Endothelial cell of umbilical vein (primary cell): ENCODE measurements around the gene SMG5. TPM values are rescaled to one million over a fixed set of nuclear protein-coding genes. Genes with fewer than 3 reads are reported as not detected.

Source experiments
- BruUV-seq: library from RNA; stranded (reverse); fragments of 400-500 nt; replicated peaks from 2 replicates; lab custom pipeline; 2021; lab: Mats Ljungman, UMichigan
- CTCF ChIA-PET: fragments of 300-600, 350-600 bp; sonication (Branson Sonifier 250); formaldehyde crosslinking; loops from one replicate; lab custom pipeline; 2021; ENCODE audit warnings: antibody characterized with exemption, inconsistent platforms; lab: Charles Lee
- POLR2A ChIA-PET: fragments of 300-600, 350-600 bp; sonication (Branson Sonifier 250); formaldehyde crosslinking; loops from one replicate; lab custom pipeline; 2021; ENCODE audit warnings: antibody characterized with exemption, inconsistent platforms; lab: Charles Lee
- DNase-seq: peaks from one replicate; pipeline ENCODE4 v3.0.0-alpha.2; 2011; ENCODE audit warnings: low read depth, low spot score
- FAIRE-seq: peaks from 2 replicates; lab custom pipeline; 2011; peaks lifted over from hg19 to GRCh38; lab: Jason Lieb, UNC
- H2AFZ ChIP-seq: 2 replicates; pipeline ENCODE4 v1.6.0; 2012; ENCODE audit warnings: low read depth, low read length, control low read depth, inconsistent platforms
- H3K27ac ChIP-seq: 2 replicates; pipeline ENCODE4 v1.5.1; 2011; ENCODE audit warnings: low read depth, mild to moderate bottlenecking, control low read depth, low read length, moderate library complexity; ENCODE audit not compliant: insufficient read depth
- H3K27me3 ChIP-seq, 2 experiments: 2 replicates each; pipeline versions ENCODE4 v1.6.0 to v1.6.1; 2011; ENCODE audit warnings: low read length in 2 of 2, mixed read lengths in 1 of 2; ENCODE audit not compliant: control insufficient read depth in 2 of 2, insufficient read depth in 2 of 2
- H3K36me3 ChIP-seq, 2 experiments: 2 replicates in 1 of 2; 3 replicates in 1 of 2; pipeline ENCODE4 v1.5.1; 2011; ENCODE audit warnings: low read length in 2 of 2, mild to moderate bottlenecking in 1 of 2, moderate library complexity in 1 of 2; ENCODE audit not compliant: control insufficient read depth in 2 of 2, insufficient read depth in 2 of 2; ENCODE audit errors: extremely low read depth in 1 of 2
- H3K4me1 ChIP-seq: 3 replicates; pipeline ENCODE4 v1.5.1; 2011; ENCODE audit warnings: mild to moderate bottlenecking, low read length; ENCODE audit not compliant: control insufficient read depth, insufficient read depth; ENCODE audit errors: extremely low read depth
- H3K4me2 ChIP-seq: 2 replicates; pipeline ENCODE4 v1.6.1; 2011; ENCODE audit warnings: low read length, control low read depth, mixed read lengths; ENCODE audit not compliant: insufficient read depth
- H3K4me3 ChIP-seq, 3 experiments: fragments of 200-600 bp in 1 of 3; sonication (generic), shearing (Covaris generic) in 1 of 3; replicated peaks in 1 of 3; 2 replicates each; pipeline ENCODE4 v1.5.1; 2011 to 2016; ENCODE audit warnings: control low read depth in 3 of 3, low read length in 3 of 3, mild to moderate bottlenecking in 2 of 3, inconsistent platforms in 1 of 3, low read depth in 1 of 3, moderate library complexity in 1 of 3; ENCODE audit not compliant: insufficient read depth in 1 of 3
- H3K79me2 ChIP-seq: 2 replicates; pipeline ENCODE4 v1.6.0; 2012; ENCODE audit warnings: low read length, inconsistent platforms; ENCODE audit not compliant: control insufficient read depth, insufficient read depth
- H3K9ac ChIP-seq: replicated peaks from 2 replicates; pipeline ENCODE3; 2011; ENCODE audit warnings: low read length, control low read depth; ENCODE audit not compliant: insufficient read depth; ENCODE audit errors: extremely low read depth
- H3K9me1 ChIP-seq: replicated peaks from 3 replicates; pipeline ENCODE4 v1.6.0; 2011; ENCODE audit warnings: mild to moderate bottlenecking, low read length; ENCODE audit not compliant: control insufficient read depth, insufficient read depth; ENCODE audit errors: extremely low read depth
- H3K9me3 ChIP-seq: replicated peaks from 2 replicates; pipeline ENCODE4 v1.5.1; 2012; ENCODE audit warnings: low read length, inconsistent platforms; ENCODE audit not compliant: control insufficient read depth, insufficient read depth
- H4K20me1 ChIP-seq: replicated peaks from 2 replicates; pipeline ENCODE3; 2011; ENCODE audit warnings: mild to moderate bottlenecking, low read length; ENCODE audit not compliant: control insufficient read depth, insufficient read depth; ENCODE audit errors: extremely low read depth
- CTCF ChIP-seq, 2 donors: IDR thresholded peaks; 1 replicate in 1 of 2; 2 replicates in 1 of 2; pipeline ENCODE4 v1.5.1; 2011; ENCODE audit warnings: low read length in 2 of 2, mild to moderate bottlenecking in 2 of 2, moderate library complexity in 2 of 2, control low read depth in 1 of 2, inconsistent platforms in 1 of 2, low read depth in 1 of 2; ENCODE audit not compliant: insufficient read depth in 1 of 2; ENCODE audit errors: extremely low read depth in 1 of 2
- EZH2 ChIP-seq: IDR thresholded peaks from 2 replicates; pipeline ENCODE4 v1.6.1; 2012; ENCODE audit warnings: borderline replicate concordance, low read depth, mild to moderate bottlenecking, moderate library complexity, low read length, inconsistent platforms; ENCODE audit not compliant: severe bottlenecking
- FOS ChIP-seq: IDR thresholded peaks from 2 replicates; pipeline ENCODE4 v1.6.1; 2011; ENCODE audit warnings: mild to moderate bottlenecking, low read length, moderate library complexity, borderline replicate concordance; ENCODE audit not compliant: insufficient read depth
- GATA2 ChIP-seq: IDR thresholded peaks from 2 replicates; pipeline ENCODE4 v1.7.0; 2011; ENCODE audit warnings: low read depth, mild to moderate bottlenecking, moderate library complexity, mixed read lengths, low read length; ENCODE audit not compliant: insufficient read length, insufficient read depth
- JUN ChIP-seq: IDR thresholded peaks from 2 replicates; pipeline ENCODE4 v1.6.1; 2011; ENCODE audit warnings: borderline replicate concordance, low read depth; ENCODE audit not compliant: insufficient read length, insufficient read depth
- MAX ChIP-seq: IDR thresholded peaks from 2 replicates; pipeline ENCODE4 v1.6.1; 2011; ENCODE audit not compliant: insufficient read depth, insufficient read length
- MYC ChIP-seq: IDR thresholded peaks from one replicate; pipeline ENCODE4 v1.6.1; 2011; ENCODE audit warnings: mild to moderate bottlenecking, low read depth, low read length
- POLR2A ChIP-seq: IDR thresholded peaks from 2 replicates; pipeline ENCODE4 v1.6.1; 2012; ENCODE audit warnings: low read depth, mild to moderate bottlenecking, control low read depth, low read length
- POLR2AphosphoS5 ChIP-seq: IDR thresholded peaks from 2 replicates; pipeline ENCODE4 v1.6.1; 2012; ENCODE audit warnings: low read depth, mild to moderate bottlenecking, control low read depth, low read length, moderate library complexity; ENCODE audit not compliant: insufficient read depth
- dilution Hi-C: fragments of 300-500 bp; cut with MboI; formaldehyde crosslinking; loops from one replicate; pipeline ENCODE4 v1.15.0; 2019; ENCODE audit warnings: low sequenced_read_pairs; ENCODE audit not compliant: extremely low pct_ligation_motif_present
- intact Hi-C: fragments of 100-400 bp; cut with micrococcal nuclease; formaldehyde crosslinking; loops from one replicate; pipeline ENCODE4 v1.10.0; 2022
- polyA plus RNA-seq, 4 experiments: library from polyadenylated mRNA; depleted of rRNA in 3 of 4; stranded (reverse) in 3 of 4; unstranded in 1 of 4; fragments of >200 nt; gene quantifications; 2 replicates each; pipeline versions ENCODE4 v1.2.1 to v1.2.3, GENCODE V29; 2011 to 2012; ENCODE audit warnings: missing spikeins in 1 of 4
- total RNA-seq: library from RNA; stranded (reverse); gene quantifications from 2 replicates; pipeline ENCODE4 v1.2.3, GENCODE V29; 2021

SMG5 gene
- total and polyA plus RNA-seq, 2 donors (not counting 3 experiments of a cell fraction or from before 2014, with no cell fraction given) = 37.4 to 82.6 TPM

GRCh38 chr1:156241311-156241811 is 41.3 kb downstream of the SMG5 start:
- CTCF ChIA-PET = interaction anchor here (1.5 kb wide), 1 partner anchor 16 kb away, joined by 7 read pairs; no protein-coding TSS in a partner anchor
- no TSS peak for BruUV-seq

More at GRCh38 chr1:156241311-156241811, 41.3 kb downstream of the SMG5 start:
- intact Hi-C loops = no loop called here
- Histone ChIP-seq H3K79me2 (no peaks in the 10 kb centered on the region), H3K36me3 (peaks cover 0 to 14% of the 10 kb centered on the region in 2 experiments), H3K4me1 (peaks cover 6% of the 10 kb centered on the region), H3K9me1 (no peaks in the 10 kb centered on the region), H3K27me3 (peaks cover 0 to 4% of the 10 kb centered on the region in 2 experiments), H4K20me1 (no peaks in the 10 kb centered on the region), H3K27ac (no peak overlapping the region), H3K4me2 (no peak overlapping the region), H3K9me3 (no peaks in the 10 kb centered on the region), H3K4me3 (no peak overlapping the region), H2AFZ (no peak overlapping the region), H3K9ac (no peak overlapping the region)
- no peak for FAIRE-seq
- TF ChIP-seq EZH2 (no peak), GATA2 (no peak), MAX (no peak), POLR2A (no peak), FOS (no peak), CTCF (IDR thresholded peaks at IDR 0.05; ENCODE audit: extremely low read depth in 1 of 2, insufficient read depth in 1 of 2, low read depth in 1 of 2, low read length in 2 of 2) (no peak), JUN (no peak), POLR2AphosphoS5 (no peak), MYC (no peak)
- POLR2A ChIA-PET = no interaction called here
- DNase-seq = no peak
- dilution Hi-C loops = no loop called here
